ENCODE measurements around the gene C10orf71.

The C10orf71 gene

GRCh38 chr10:49360271-49361177, 61.6 kb downstream of the C10orf71 start:
- Histone ChIP-seq H4K20me1 (ENCODE audit: control insufficient read depth, insufficient read depth, low read depth, low read length) (no peaks in the 10 kb centered on the region), H3K4me3 (ENCODE audit: low read length) (no peak overlapping the region), H3K27ac (ENCODE audit: low read depth, low read length) (no peak overlapping the region), H3F3A (ENCODE audit: control insufficient read depth, insufficient read depth) (no peaks in the 10 kb centered on the region), H3K9me2 (replicated peaks; ENCODE audit: control insufficient read depth, low read length) (no peaks in the 10 kb centered on the region), H3K4me1 (ENCODE audit: control insufficient read depth, low read length) (no peaks in the 10 kb centered on the region), H3K79me2 (ENCODE audit: control insufficient read depth, low read length) (no peaks in the 10 kb centered on the region), H3K27me3 (ENCODE audit: control insufficient read depth, low read length) (no peaks in the 10 kb centered on the region), H3K4me2 (ENCODE audit: low read length) (no peak overlapping the region), H3K9me3 (ENCODE audit: control insufficient read depth, insufficient read depth, low read length) (no peaks in the 10 kb centered on the region), H3K36me3 (ENCODE audit: control insufficient read depth, low read length) (no peaks in the 10 kb centered on the region)
- TF ChIP-seq CTCF (IDR thresholded peaks at IDR 0.05; ENCODE audit: low read depth, low read length, poor library complexity, severe bottlenecking), result no peak
- no peak for TF ChIP-seq EZH2phosphoT487 (IDR thresholded peaks at IDR 0.05; ENCODE audit: borderline replicate concordance, low read length)

- no peaks in the 10 kb centered on the region for H3K36me3 ChIP-seq (ENCODE audit: control insufficient read depth, low read length)
- H3K27me3 ChIP-seq (ENCODE audit: control insufficient read depth, low read length), result no peaks in the 10 kb centered on the region
- H3F3A ChIP-seq (ENCODE audit: control insufficient read depth, insufficient read depth), result no peaks in the 10 kb centered on the region
- H3K4me1 ChIP-seq (ENCODE audit: control insufficient read depth, low read length), result no peaks in the 10 kb centered on the region
- no peaks in the 10 kb centered on the region for H3K9me3 ChIP-seq (ENCODE audit: control insufficient read depth, insufficient read depth, low read length)
- no peaks in the 10 kb centered on the region for H4K20me1 ChIP-seq (ENCODE audit: control insufficient read depth, insufficient read depth, low read depth, low read length)
- no peak overlapping the region for H3K4me3 ChIP-seq (ENCODE audit: low read length)
- no peak overlapping the region for H3K4me2 ChIP-seq (ENCODE audit: low read length)
- no peaks in the 10 kb centered on the region for H3K79me2 ChIP-seq (ENCODE audit: control insufficient read depth, low read length)
- no peaks in the 10 kb centered on the region for H3K9me2 ChIP-seq (replicated peaks; ENCODE audit: control insufficient read depth, low read length)
- H3K27ac ChIP-seq (ENCODE audit: low read depth, low read length), result no peak overlapping the region
- TF ChIP-seq CTCF (IDR thresholded peaks at IDR 0.05; ENCODE audit: low read depth, low read length, poor library complexity, severe bottlenecking) (no peak), EZH2phosphoT487 (IDR thresholded peaks at IDR 0.05; ENCODE audit: borderline replicate concordance, low read length) (no peak)
These were observed 62.2 kb downstream of the C10orf71 start for GRCh38 chr10:49361178-49361554.

DNA sequence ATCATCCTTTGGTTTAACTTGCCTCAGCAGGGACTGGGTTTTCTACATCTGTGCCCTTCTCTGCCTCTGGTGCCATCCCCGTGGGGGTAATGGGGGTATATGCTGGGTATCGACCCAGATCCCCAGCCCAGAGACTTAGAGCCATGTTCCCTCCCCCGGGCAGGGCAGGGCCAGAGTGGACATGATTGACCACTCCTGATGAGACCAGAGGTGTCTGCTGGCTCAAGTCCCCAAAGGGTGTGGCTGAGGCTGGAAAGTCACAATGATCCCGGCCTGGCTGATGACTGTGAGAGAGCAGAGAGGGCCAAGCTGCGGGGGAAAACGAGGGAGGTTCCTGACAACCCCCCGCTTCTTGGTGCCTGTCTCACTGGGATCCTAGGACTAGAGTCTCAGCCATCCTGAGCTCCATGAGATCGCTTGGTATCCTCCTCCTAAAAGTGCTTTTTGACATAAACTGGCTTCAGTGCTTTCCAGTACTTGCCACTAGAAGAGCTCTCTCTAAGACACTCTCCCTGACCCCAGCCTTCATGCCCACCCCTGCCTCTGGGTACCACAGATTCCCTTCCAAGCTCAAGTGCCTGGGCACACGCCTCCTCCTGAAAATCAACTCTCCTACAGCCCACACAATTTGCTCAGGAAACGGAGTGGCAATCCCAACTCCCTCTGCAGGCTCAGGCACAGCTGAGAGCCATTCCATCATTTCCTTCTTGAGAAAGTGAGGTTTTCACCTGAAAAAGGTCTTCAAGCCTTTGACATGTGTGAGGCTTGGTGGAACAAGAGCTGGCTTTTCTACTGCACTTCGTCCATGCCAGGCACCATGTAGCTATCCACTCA, 63.0 kb downstream of the C10orf71 start:
- H3K4me3 ChIP-seq (ENCODE audit: low read length), result no peak overlapping the region
- no peaks in the 10 kb centered on the region for H3K9me3 ChIP-seq (ENCODE audit: control insufficient read depth, insufficient read depth, low read length)
- H3K4me2 ChIP-seq (ENCODE audit: low read length), result no peak overlapping the region
- no peaks in the 10 kb centered on the region for H3K9me2 ChIP-seq (replicated peaks; ENCODE audit: control insufficient read depth, low read length)
- TF ChIP-seq CTCF (IDR thresholded peaks at IDR 0.05; ENCODE audit: low read depth, low read length, poor library complexity, severe bottlenecking) (no peak), EZH2phosphoT487 (IDR thresholded peaks at IDR 0.05; ENCODE audit: borderline replicate concordance, low read length) (no peak)
- H3K27me3 ChIP-seq (ENCODE audit: control insufficient read depth, low read length), result no peaks in the 10 kb centered on the region
- no peaks in the 10 kb centered on the region for H3K4me1 ChIP-seq (ENCODE audit: control insufficient read depth, low read length)
- H3K79me2 ChIP-seq (ENCODE audit: control insufficient read depth, low read length), result no peaks in the 10 kb centered on the region
- H4K20me1 ChIP-seq (ENCODE audit: control insufficient read depth, insufficient read depth, low read depth, low read length), result no peaks in the 10 kb centered on the region
- H3K27ac ChIP-seq (ENCODE audit: low read depth, low read length), result no peak overlapping the region
- no peaks in the 10 kb centered on the region for H3K36me3 ChIP-seq (ENCODE audit: control insufficient read depth, low read length)
- no peaks in the 10 kb centered on the region for H3F3A ChIP-seq (ENCODE audit: control insufficient read depth, insufficient read depth)

Measured in DOHH2 (cell line).